NCI-H748 (cell line): ENCODE data around the gene F13A1.
A peak's percentile ranks its signal among the peaks of the same experiment; 100 is the strongest.

Experiments
- DNase-seq: peaks from one replicate; lab custom pipeline; 2025; ENCODE audit not compliant: unreplicated experiment; lab: John Stamatoyannopoulos, UW

F13A1 gene

DNA sequence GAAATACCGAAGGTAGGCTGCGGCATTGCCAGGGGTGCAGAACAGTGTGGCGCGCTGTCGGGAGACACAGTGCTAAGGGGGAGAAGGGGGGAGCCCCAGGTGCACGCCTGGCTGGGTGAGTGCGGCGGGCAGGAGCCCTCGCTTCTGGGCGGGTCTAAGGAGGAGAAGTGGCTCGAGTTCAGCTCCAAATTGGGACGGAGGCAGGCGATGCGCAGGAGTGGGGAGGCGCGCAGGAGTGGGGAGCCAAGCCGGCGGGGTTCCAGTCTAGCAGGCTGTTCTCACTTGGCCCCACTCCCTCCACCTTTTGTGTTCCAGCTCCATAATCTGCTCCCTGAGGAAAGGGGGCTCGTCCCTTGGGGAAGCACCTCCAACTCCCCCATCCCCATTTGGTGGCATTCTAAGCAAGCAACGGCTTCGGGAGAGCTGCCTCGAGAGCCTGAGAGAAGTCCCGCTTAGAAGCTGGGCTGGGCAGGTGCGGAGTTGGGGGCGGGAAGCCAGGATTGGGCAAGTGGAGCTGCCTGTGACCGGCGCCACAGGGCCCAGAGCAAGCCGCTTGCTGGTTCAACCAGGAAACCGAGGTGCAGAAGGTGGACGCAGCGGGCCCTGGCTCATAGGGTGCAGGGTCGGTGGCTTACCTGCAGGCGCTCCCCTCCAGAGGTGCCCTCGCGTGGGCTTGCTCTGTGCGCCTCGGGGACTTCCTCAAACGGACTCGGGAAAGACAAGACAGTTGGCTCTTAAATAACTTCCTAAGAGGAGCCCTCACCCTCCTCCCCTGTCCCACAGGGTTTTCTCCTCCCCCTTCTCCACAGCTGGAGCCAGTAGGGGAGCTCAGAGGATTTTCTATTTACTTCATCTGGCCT, at the start of gene F13A1:
F13A1 (minus strand) TSS at position 711 of the 860 bp plus-strand sequence. CDS start 1,998 bp downstream, outside the sequence.
- DNase-seq, result peak; percentile 45

DNA sequence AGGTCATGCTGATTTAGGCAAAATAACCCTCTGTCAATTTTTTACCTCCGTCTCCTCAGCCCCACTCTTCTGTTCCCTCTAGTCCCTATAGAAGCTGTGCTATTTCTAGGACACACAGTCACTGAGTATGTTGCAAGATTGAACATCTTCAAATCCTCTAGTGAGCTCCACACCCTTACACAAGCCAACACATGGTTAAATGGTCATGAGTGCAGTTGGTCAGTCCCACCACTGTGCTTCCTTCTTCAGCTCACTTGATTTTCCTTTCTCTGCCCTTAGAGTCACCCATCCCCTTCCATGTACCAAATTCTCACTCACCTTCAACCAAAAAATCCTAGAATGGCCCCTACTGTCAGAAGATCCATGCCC, 48.2 kb upstream of the F13A1 start:
- DNase-seq, result no peak

DNA sequence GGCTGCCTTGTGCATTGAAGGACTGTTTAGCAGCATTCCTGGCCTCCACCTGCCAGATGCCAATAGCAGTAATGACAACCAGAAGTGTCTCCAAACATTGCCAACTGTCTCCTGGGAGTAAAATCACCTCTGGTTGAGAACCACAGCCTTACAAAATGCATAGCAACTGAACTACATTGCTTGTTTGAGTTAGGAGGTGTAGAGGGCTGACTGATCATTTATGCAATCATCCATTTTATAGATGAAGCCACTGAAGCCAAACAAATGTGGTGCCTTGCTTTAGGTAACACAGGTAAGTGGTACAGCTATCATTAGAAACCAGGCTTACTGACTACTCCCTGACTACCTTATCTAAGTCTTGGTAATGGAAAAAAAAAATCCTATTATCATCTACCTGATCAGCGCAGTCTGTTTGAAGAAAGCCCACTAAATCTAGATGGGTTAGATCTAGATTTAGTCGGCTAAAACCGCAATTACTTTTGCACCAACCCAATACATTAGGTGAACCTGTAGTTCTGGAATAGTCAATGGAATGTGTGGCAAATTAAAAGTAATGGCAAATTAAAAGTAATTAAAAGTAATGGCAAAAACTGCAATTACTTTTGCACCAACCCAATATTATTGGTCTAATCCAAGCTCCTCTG, 47.7 kb upstream of the F13A1 start:
- DNase-seq, result no peak

DNA sequence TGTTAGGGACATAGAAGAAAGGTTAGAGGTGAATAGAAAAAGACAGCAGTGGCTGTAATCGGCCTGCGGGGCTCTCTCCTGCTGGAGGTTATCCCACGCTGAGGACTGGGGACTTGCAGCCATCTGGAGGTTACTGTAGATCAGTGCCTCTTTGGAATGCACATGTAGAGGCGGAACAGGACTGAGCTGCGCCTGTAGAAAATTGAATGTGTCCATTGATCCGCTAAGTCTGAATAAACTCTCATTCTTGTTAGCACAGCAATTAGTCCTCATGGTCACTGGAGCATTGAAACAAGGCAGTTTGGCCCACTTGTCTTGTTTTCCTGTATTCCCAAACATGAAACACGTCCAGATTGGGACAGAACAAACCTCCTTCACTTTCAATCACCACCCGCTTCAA, 46.3 kb upstream of the F13A1 start:
- DNase-seq, result peak; percentile 66

DNA sequence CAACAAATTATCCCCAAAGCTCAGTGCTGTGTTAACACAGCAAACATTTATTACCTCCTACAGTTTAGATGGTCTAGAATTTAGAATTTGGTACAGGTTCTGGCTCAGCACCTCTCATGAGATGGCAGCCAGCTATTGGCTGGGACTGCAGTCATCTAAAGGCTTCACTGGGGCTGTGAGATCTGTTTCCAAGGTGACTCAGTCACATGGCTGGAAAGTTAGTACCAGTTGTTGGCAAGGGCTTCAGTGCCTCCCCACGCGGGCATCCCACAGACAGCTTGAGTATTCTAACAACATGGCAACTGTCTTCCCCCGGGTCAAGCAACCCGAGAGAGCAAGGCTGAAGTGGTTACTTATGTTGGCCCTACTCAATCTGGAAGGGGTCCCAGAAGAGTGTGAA, 44.8 kb upstream of the F13A1 start:
- DNase-seq, result no peak

- no peak for DNase-seq
Measured at GRCh38 chr6:6362056-6362840, 41.8 kb upstream of the F13A1 start.

GRCh38 chr6:6357530-6357929, 37.1 kb upstream of the F13A1 start:
- no peak for DNase-seq

DNA sequence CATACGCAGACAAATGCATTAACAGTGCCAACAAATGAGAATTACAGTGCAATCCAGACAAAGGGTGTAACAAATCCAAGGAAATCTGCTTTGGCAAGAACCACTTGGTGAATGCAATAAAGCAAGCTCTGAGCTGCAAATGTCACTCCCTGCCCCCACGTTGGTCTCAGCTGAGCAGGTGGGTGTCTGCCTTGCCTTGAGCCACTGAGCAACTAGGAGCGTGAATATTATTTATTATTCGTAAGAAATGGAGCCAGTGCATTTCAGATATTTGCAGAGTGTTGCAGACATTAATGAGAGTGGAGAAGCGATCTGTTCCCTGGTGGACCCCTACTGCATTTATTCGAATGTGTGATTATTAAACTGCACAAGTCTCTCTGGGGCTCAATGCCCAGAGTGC, 36.6 kb upstream of the F13A1 start:
- DNase-seq, result no peak

- no peak for DNase-seq
Measured at GRCh38 chr6:6352772-6353171, 32.3 kb upstream of the F13A1 start.

- DNase-seq, result no peak
Measured at GRCh38 chr6:6351511-6352025, 31.1 kb upstream of the F13A1 start.

DNA sequence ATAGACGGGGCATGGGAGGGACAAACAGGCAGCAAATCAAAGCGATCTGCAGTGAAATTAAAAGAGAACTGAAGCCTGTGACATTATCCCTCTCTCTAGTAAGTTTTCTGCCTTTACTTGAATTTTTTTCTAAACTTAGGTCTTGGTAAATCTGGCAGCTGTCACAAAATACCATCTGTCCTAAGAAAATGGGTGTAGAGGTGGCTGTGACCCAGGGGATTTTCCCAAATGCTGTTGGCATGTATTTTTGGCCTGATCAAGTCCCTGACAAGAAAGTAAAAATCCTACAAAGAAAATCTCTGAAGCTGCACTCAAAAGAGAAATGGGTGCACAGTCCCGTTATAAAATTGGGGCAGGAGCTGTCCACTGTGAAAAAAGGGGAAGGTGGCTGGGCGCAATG, 30.2 kb upstream of the F13A1 start:
- DNase-seq, result no peak

DNA sequence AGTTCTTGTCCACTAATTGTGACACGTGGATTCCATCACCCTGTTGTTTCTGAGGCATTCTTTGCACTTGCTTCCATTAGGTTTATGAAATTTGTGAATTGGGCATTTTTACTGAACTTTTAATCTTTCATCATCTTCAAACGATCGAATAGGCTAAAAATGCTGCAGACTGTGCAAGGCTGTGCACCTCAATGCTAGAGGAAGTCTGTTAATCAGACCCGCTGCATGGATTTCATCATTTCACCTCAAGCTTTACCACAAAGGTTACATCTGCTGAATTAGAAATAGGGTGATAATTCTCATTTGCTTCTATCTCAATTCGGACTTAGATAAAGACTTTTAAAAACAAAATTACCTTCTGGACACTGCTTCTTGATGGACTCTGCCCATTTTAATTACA, 27.8 kb upstream of the F13A1 start:
- no peak for DNase-seq

DNA sequence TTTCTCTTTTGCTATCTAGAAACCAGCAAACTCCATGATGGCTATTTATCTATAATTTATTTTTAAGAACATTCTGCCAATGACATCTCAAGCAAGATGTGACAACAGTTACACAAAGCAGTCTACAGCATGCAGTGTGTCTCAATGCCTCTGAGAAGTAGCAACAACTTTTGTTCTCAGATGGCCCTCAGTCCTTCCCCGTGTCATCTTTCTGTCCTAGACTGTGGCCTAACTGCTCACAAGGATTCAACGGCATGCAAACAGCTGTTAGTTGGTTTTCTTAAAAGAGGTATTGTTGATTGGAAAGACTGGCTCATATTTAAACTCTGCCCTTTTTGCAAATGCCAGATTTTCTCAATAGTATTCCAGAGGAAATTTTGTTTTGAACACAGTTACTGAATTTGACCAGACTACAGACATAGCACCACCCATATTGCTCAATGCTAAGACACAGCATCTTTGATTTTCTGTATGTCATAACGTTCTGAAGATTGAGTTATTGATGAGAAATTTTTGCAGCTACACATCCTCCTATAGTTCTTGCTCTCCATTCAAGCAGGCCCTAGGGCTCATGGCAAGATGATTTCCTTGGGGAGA, 26.1 kb upstream of the F13A1 start:
- no peak for DNase-seq

- no peak for DNase-seq
Measured at GRCh38 chr6:6333501-6333900, 13.0 kb upstream of the F13A1 start.

DNA sequence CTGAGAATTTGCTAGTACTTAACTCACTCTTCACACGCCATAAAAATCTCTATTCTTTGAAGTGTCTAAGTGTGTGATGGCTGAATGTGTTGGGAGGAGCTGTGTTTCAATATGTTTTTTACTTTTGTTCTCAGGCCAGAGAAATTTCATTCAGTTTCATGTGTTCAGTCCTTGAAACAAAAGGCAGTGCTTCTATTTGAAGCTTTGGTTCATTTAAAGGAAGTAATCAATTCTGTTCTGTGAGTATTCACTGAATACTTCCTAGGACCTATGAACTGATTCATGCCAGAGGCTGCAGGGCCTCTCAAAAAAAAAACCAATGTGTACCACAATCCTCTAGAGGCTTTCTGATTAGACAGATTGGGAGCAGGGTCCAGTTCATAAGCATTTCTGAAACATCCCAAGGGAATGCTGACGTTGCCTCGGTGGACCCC, 12.4 kb upstream of the F13A1 start:
- DNase-seq, result no peak

GRCh38 chr6:6331946-6332601, 11.6 kb upstream of the F13A1 start:
- no peak for DNase-seq

- DNase-seq, result no peak
Measured at GRCh38 chr6:6331393-6331792, 10.9 kb upstream of the F13A1 start.

DNA sequence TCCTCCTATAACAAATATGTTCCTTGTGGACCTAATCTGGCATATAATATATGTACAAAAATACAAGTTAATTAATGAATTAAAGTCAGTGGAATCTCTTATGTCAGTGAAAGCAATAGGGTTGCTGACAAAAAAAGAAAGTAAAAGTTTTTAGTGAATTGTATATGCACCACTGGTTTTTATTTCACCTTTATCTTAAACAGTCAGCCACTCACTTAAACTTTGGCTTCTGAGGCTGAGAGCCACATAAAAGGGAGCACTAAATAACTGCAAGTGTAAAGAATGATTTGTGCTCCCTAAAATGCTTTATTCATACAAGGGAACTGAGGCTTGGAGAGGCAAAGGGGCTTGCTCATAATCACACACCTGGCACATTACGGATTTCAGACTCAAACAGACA, 9.9 kb upstream of the F13A1 start:
- DNase-seq, result no peak

- no peak for DNase-seq
Measured at GRCh38 chr6:6328451-6328850, 8.0 kb upstream of the F13A1 start.

DNA sequence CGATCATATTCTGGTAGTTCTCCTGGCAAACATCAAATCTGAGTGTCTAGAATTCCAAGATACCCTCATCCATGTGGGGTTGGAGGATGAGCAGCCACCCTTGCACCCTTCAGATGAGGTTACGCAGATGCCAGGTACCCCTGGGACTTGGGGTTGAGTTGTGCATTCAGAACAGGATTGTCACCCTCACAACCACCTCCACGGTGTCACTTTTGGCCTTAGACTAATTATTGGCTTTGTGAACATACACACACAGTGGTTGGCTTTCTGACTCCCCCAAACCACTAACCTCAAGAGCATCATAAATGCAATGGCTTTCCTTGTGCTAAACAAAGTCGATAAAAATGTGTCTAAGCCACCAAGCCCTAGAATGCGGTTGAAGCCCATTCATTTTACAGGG, 2.9 kb upstream of the F13A1 start:
- no peak for DNase-seq

GRCh38 chr6:6320901-6321300, 439 bp upstream of the F13A1 start:
- no peak for DNase-seq
